ENCODE results near the gene IFT25. TPM values are rescaled to one million over a fixed set of nuclear protein-coding genes. Genes with fewer than 3 reads are reported as not detected.

Gene IFT25
- total and polyA plus RNA-seq, 2 of the 13 experiments (the other 11 are each of a cell fraction or from before 2014, with no cell fraction given), result 19.7 to 48.0 TPM

- DNase-seq (ENCODE audit: low spot score), result no peak
- no peak overlapping the region for H3K4me2 ChIP-seq (ENCODE audit: low read depth, low read length)
- no peak for ATAC-seq
- 90% methylated on average over 6 of the region's 6 CpGs for whole genome bisulfite sequencing (ENCODE audit: low lambda C conversion rate)
- H3K79me2 ChIP-seq (ENCODE audit: insufficient read depth, low read length), result peaks cover 35% of the 10 kb centered on the region
- H3K4me1 ChIP-seq (ENCODE audit: insufficient read depth, low read length), result peaks cover 46% of the 10 kb centered on the region
- ChIA-PET POLR2A (no interaction called here), CTCF (ENCODE audit: low intra/inter-chr PET ratio, low total read pairs) (no interaction called here)
- H4K20me1 ChIP-seq (ENCODE audit: insufficient read depth, low read length), result 0 out of 2 replicates have a peak, but pooled peaks cover 4% of the 10 kb centered on the region
- H3K4me3 ChIP-seq (replicated peaks in 1 of 3; ENCODE audit: insufficient read depth in 1 of 3, low read depth in 2 of 3, low read length in 3 of 3), result no peak overlapping the region
- H3K9me3 ChIP-seq (ENCODE audit: low read length), result no peaks in the 10 kb centered on the region
- no peak for TF ChIP-seq NFE2 (CRISPR knock-in tag; IDR thresholded peaks at IDR 0.05)
- TF ChIP-seq GMEB1 (CRISPR knock-in tag; IDR thresholded peaks at IDR 0.05; ENCODE audit: borderline replicate concordance), result no peak
- TF ChIP-seq ZNF335 (CRISPR knock-in tag; IDR thresholded peaks at IDR 0.05), result no peak
- TF ChIP-seq ZNF326 (CRISPR knock-in tag; IDR thresholded peaks at IDR 0.05; ENCODE audit: borderline replicate concordance), result no peak
- no peak for TF ChIP-seq ZNF615 (CRISPR knock-in tag; IDR thresholded peaks at IDR 0.05; ENCODE audit: borderline replicate concordance)
- TF ChIP-seq ZNF761 (CRISPR knock-in tag; conservative IDR thresholded peaks at IDR 0.05), result no peak
- TF ChIP-seq ZMYM2 (CRISPR knock-in tag; IDR thresholded peaks at IDR 0.05), result no peak
- TF ChIP-seq PPARG (CRISPR knock-in tag; conservative IDR thresholded peaks at IDR 0.05), result no peak
- no peak for TF ChIP-seq NFYB (CRISPR knock-in tag; IDR thresholded peaks at IDR 0.05)
- no peak for TF ChIP-seq MXI1 (IDR thresholded peaks at IDR 0.05; ENCODE audit: borderline replicate concordance, low read depth, low read length)
- TF ChIP-seq ZNF484 (CRISPR knock-in tag; IDR thresholded peaks at IDR 0.05; ENCODE audit: borderline replicate concordance, low read depth), result no peak
- TF ChIP-seq ZNF563 (CRISPR knock-in tag; IDR thresholded peaks at IDR 0.05), result no peak
- TF ChIP-seq ZNF275 (CRISPR knock-in tag; IDR thresholded peaks at IDR 0.05; ENCODE audit: borderline replicate concordance), result no peak
- TF ChIP-seq HMG20B (CRISPR knock-in tag; conservative IDR thresholded peaks at IDR 0.05), result no peak
- TF ChIP-seq ZNF598 (CRISPR knock-in tag; IDR thresholded peaks at IDR 0.05; ENCODE audit: borderline replicate concordance), result no peak
- no peak for TF ChIP-seq MED8 (CRISPR knock-in tag; IDR thresholded peaks at IDR 0.05; ENCODE audit: insufficient replicate concordance)
- TF ChIP-seq SSRP1 (CRISPR knock-in tag; IDR thresholded peaks at IDR 0.05), result no peak
- TF ChIP-seq ZNF3 (CRISPR knock-in tag; IDR thresholded peaks at IDR 0.05), result no peak
- no peak for TF ChIP-seq CHD4 (IDR thresholded peaks at IDR 0.05; ENCODE audit: borderline replicate concordance, low read length)
- in situ Hi-C loops (cut with HindIII; ENCODE audit: extremely low pct_ligation_motif_present, low pct_unique_long_range_greater_than_20kb) (loop anchor here (5.0 kb wide), 1 partner anchor 51 kb away; the partner anchor contains the start of gene DIO1), intact Hi-C loops (cut with micrococcal nuclease; ENCODE audit: unreplicated experiment) (no loop called here)
- no peak for FAIRE-seq
- H2AFZ ChIP-seq (ENCODE audit: low read length), result no peak overlapping the region
- no peak overlapping the region for H3K9ac ChIP-seq (ENCODE audit: insufficient read depth, low read depth, low read length)
- H3K36me3 ChIP-seq (replicated peaks in 1 of 2; ENCODE audit: control insufficient read depth in 1 of 2, insufficient read depth in 2 of 2, low read length in 2 of 2), result no peaks in the 10 kb centered on the region
- no peaks in the 10 kb centered on the region; a peak in 1 of 5 replicates for H3K27me3 ChIP-seq (ENCODE audit: control insufficient read depth in 1 of 2, insufficient read depth in 2 of 2, low read length in 2 of 2)
- BruUV-seq (replicated peaks), result no TSS peak
- no peak overlapping the region for H3K27ac ChIP-seq (ENCODE audit: extremely low read length, insufficient read depth, low read length)
Measured at GRCh38 chr1:53943090-53943489, 2.4 kb downstream of the IFT25 start.

All from HepG2 (cell line).